Caco-2 (cell line): ENCODE results near the gene CTDSPL. TPM values are rescaled to one million over a fixed set of nuclear protein-coding genes. Genes with fewer than 3 reads are reported as not detected.

ENCODE experiments used
- BruUV-seq: library from RNA; stranded (reverse); fragments of 400-500 nt; replicated peaks from 2 replicates; lab custom pipeline; 2021; lab: Mats Ljungman, UMichigan
- CTCF ChIA-PET: fragments of 300-600 bp; sonication (Branson Sonifier 250); formaldehyde crosslinking; loops from one replicate; lab custom pipeline; 2022; ENCODE audit warnings: antibody characterized with exemption; lab: Charles Lee
- POLR2A ChIA-PET: fragments of 300-600 bp; sonication (Branson Sonifier 250); formaldehyde crosslinking; loops from one replicate; lab custom pipeline; 2022; ENCODE audit warnings: antibody characterized with exemption; lab: Charles Lee
- DNase-seq, 2 experiments: peaks; one replicate each; pipeline versions ENCODE4 v3.0.0 to v3.0.0-alpha.2; 2020 to 2022
- H3K27me3 ChIP-seq: replicated peaks from 2 replicates; pipeline ENCODE4 v1.6.0; 2011; ENCODE audit warnings: low read length; ENCODE audit not compliant: control insufficient read depth, insufficient read depth
- H3K36me3 ChIP-seq: 2 replicates; pipeline ENCODE4 v1.5.1; 2011; ENCODE audit warnings: low read length; ENCODE audit not compliant: control insufficient read depth, insufficient read depth
- H3K4me1 ChIP-seq: fragments of 250-450 bp; sonication (Bioruptor Pico); 2 replicates; pipeline ENCODE4 v1.5.1; 2020; ENCODE audit warnings: mild to moderate bottlenecking
- H3K4me3 ChIP-seq: 2 replicates; pipeline ENCODE4 v1.5.1; 2011; ENCODE audit warnings: low read depth, mild to moderate bottlenecking, control low read depth, low read length
- H3K9me3 ChIP-seq: fragments of 250-450 bp; sonication (Bioruptor Pico); 2 replicates; pipeline ENCODE4 v1.5.1; 2020; ENCODE audit warnings: mild to moderate bottlenecking, moderate library complexity
- H3K27ac Mint-ChIP-seq: one replicate; pipeline ENCODE4 v1.8.0; 2022; ENCODE audit warnings: mixed read lengths; ENCODE audit not compliant: unreplicated experiment
- H3K27me3 Mint-ChIP-seq: one replicate; pipeline ENCODE4 v1.8.0; 2022; ENCODE audit warnings: mixed read lengths; ENCODE audit not compliant: insufficient read depth, unreplicated experiment
- H3K36me3 Mint-ChIP-seq: one replicate; pipeline ENCODE4 v1.8.0; 2022; ENCODE audit warnings: mild to moderate bottlenecking, mixed read lengths; ENCODE audit not compliant: insufficient read depth, unreplicated experiment
- H3K4me1 Mint-ChIP-seq: one replicate; pipeline ENCODE4 v1.8.0; 2022; ENCODE audit warnings: low read depth, mixed read lengths; ENCODE audit not compliant: unreplicated experiment
- H3K4me3 Mint-ChIP-seq: one replicate; pipeline ENCODE4 v1.8.0; 2022; ENCODE audit warnings: mild to moderate bottlenecking, moderate library complexity, mixed read lengths; ENCODE audit not compliant: unreplicated experiment
- H3K9me3 Mint-ChIP-seq: one replicate; pipeline ENCODE4 v1.8.0; 2022; ENCODE audit warnings: mixed read lengths; ENCODE audit not compliant: unreplicated experiment
- CTCF ChIP-seq, 2 experiments: fragments of 200-600 bp in 1 of 2; IDR thresholded peaks; 1 replicate in 1 of 2; 2 replicates in 1 of 2; pipeline versions ENCODE4 v1.5.1 to v1.8.0; 2011 to 2022; ENCODE audit warnings: antibody characterized with exemption in 1 of 2, control low read depth in 1 of 2, inconsistent platforms in 1 of 2, low read depth in 1 of 2, low read length in 1 of 2, mild to moderate bottlenecking in 1 of 2, moderate library complexity in 1 of 2; ENCODE audit not compliant: insufficient read depth in 1 of 2, severe bottlenecking in 1 of 2, unreplicated experiment in 1 of 2
- intact Hi-C: fragments of 100-400 bp; cut with micrococcal nuclease; formaldehyde crosslinking; loops from one replicate; pipeline ENCODE4 v1.10.0; 2022; ENCODE audit not compliant: unreplicated experiment
- total RNA-seq: library from RNA; stranded (reverse); gene quantifications from 2 replicates; pipeline ENCODE4 v1.2.3, GENCODE V29; 2022

The CTDSPL gene
- total RNA-seq, 1 experiment from 2014 or later: 60.9 TPM

DNA sequence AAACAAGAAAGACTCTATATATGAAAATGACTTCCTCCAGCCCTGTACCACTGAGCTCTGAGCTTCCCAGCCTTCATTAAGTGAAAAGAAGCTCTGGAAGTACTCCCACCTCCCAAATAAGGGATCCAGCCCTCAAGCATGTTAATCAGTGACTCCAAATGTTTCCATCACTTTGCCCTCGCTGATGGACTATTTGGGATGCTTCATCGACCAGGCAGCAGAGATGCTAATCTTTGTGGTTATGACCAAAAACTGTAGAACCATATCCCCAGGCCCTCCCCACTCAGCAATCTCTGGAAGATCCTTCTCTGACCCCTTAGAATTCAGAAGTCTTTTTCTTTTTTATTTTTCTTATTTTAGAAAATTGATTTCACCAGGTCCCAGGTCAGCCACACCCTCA is 2.3 kb upstream of the CTDSPL start:
- no TSS peak for BruUV-seq
- Mint-ChIP-seq H3K27ac (no peak overlapping the region), H3K9me3 (no peaks in the 10 kb centered on the region), H3K4me1 (peaks cover 20% of the 10 kb centered on the region), H3K27me3 (no peaks in the 10 kb centered on the region), H3K4me3 (no peak overlapping the region), H3K36me3 (peaks cover 14% of the 10 kb centered on the region)
- no peak for DNase-seq
- Histone ChIP-seq H3K9me3 (no peaks in the 10 kb centered on the region), H3K4me3 (no peak overlapping the region), H3K36me3 (no peaks in the 10 kb centered on the region), H3K4me1 (peaks cover 26% of the 10 kb centered on the region), H3K27me3 (no peaks in the 10 kb centered on the region)
- TF ChIP-seq CTCF (IDR thresholded peaks at IDR 0.05; ENCODE audit: insufficient read depth in 1 of 2, low read depth in 1 of 2, low read length in 1 of 2, severe bottlenecking in 1 of 2, unreplicated experiment in 1 of 2): no peak
- CTCF ChIA-PET: no interaction called here
- intact Hi-C loops: no loop called here
- POLR2A ChIA-PET: no interaction called here

DNA sequence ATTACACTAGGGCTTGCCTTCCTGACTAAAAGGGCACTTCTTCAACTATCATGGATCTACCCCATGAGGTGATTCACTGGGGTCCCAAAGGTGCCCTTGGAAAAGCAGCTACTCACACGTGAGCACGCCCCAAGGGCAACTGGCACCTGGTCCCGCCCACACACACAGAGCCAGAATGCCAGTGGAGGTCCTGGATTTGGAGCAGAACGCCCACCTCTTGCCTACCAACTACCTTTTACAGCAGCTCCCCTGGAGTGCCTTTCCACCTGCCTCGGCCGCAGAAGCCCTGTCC is 1.8 kb upstream of the CTDSPL start:
- BruUV-seq: TSS peak; percentile 48
- CTCF ChIA-PET: no interaction called here
- peaks cover 22% of the 10 kb centered on the region for H3K4me1 Mint-ChIP-seq
- peaks cover 14% of the 10 kb centered on the region for H3K36me3 Mint-ChIP-seq
- no peak for TF ChIP-seq CTCF (IDR thresholded peaks at IDR 0.05; ENCODE audit: insufficient read depth in 1 of 2, low read depth in 1 of 2, low read length in 1 of 2, severe bottlenecking in 1 of 2, unreplicated experiment in 1 of 2)
- no peaks in the 10 kb centered on the region for H3K9me3 Mint-ChIP-seq
- H3K36me3 ChIP-seq: no peaks in the 10 kb centered on the region
- peak in 1 of 2 experiments; percentile 23 for DNase-seq
- no peaks in the 10 kb centered on the region for H3K27me3 Mint-ChIP-seq
- intact Hi-C loops: no loop called here
- POLR2A ChIA-PET: no interaction called here
- H3K9me3 ChIP-seq: no peaks in the 10 kb centered on the region
- H3K4me3 Mint-ChIP-seq: peak overlapping the region; percentile 99
- no peaks in the 10 kb centered on the region for H3K27me3 ChIP-seq
- H3K27ac Mint-ChIP-seq: peak overlapping the region; percentile 88
- peaks cover 31% of the 10 kb centered on the region for H3K4me1 ChIP-seq
- H3K4me3 ChIP-seq: peak overlapping the region; percentile 28

GRCh38 chr3:37862219-37862902 is 681 bp downstream of the CTDSPL start:
- Histone ChIP-seq H3K27me3 (no peaks in the 10 kb centered on the region), H3K4me1 (peaks cover 42% of the 10 kb centered on the region), H3K4me3 (peak overlapping the region; percentile 92), H3K36me3 (no peaks in the 10 kb centered on the region), H3K9me3 (no peaks in the 10 kb centered on the region)
- Mint-ChIP-seq H3K9me3 (no peaks in the 10 kb centered on the region), H3K4me3 (peak overlapping the region; percentile 91), H3K27me3 (no peaks in the 10 kb centered on the region), H3K36me3 (peaks cover 14% of the 10 kb centered on the region), H3K27ac (peak overlapping the region; percentile 7), H3K4me1 (peaks cover 27% of the 10 kb centered on the region)
- intact Hi-C loops: no loop called here
- DNase-seq: peak in 1 of 2 experiments; percentile 44
- BruUV-seq: TSS peak; percentile 25
- no peak for TF ChIP-seq CTCF (IDR thresholded peaks at IDR 0.05; ENCODE audit: insufficient read depth in 1 of 2, low read depth in 1 of 2, low read length in 1 of 2, severe bottlenecking in 1 of 2, unreplicated experiment in 1 of 2)
- ChIA-PET CTCF (no interaction called here), POLR2A (no interaction called here)
